GM18909 (cell line): Measurements from ENCODE around the gene APOM.

Experiments used
- ATAC-seq: cut with Tn5 transposase; IDR thresholded peaks from one replicate; pipeline ENCODE4 v1.9.1; 2021; ENCODE audit warnings: mild to moderate bottlenecking; ENCODE audit not compliant: unreplicated experiment, poor library complexity

APOM gene

DNA sequence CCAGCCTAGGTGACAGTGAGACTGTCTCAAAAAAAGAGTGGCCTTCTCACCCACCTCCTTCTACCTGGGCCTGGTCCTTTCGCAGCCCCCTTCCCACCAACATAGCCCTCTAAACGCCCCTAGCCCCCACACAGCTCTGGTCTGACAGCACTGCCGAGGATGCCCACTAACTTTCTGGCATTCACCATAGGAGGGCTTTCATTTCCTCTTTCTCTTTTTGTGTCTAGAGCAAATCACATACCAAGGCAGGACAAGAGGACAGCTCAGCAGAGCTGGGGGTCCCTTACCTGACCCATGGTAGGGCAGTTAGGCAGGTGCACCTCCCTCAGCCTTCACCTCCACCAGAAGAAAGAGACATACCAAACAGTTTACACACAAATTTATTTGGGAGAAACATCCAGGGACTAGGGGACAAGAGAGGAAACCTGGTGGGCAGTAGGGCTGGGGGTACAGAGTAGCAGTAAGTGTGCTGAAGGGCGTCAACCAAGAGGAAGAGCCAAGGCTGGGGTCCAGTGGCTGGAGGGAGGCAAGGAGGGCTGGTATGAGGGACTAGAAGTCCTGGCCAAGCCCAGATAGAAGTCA is 20.7 kb downstream of the APOM start:
- ATAC-seq = no peak

DNA sequence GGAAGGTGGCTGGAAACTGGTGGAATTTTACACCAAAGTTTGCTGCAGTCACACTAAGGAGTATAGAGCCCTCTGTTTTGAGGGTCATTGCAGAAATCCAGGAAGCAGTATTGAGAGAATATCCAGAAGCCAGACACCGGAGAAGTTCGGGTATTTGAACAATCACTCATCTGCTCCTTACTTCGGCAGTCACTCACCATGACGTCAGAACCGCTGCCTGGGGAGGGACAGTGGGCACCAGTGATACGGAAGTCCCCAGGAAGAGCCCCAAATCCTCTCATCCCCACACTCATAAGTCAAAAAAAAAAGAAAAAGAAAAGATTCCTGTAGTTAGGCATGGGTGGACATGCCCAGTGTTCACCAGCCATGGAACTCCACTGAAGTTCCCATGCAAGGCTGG is 21.2 kb downstream of the APOM start:
- ATAC-seq = no peak

DNA sequence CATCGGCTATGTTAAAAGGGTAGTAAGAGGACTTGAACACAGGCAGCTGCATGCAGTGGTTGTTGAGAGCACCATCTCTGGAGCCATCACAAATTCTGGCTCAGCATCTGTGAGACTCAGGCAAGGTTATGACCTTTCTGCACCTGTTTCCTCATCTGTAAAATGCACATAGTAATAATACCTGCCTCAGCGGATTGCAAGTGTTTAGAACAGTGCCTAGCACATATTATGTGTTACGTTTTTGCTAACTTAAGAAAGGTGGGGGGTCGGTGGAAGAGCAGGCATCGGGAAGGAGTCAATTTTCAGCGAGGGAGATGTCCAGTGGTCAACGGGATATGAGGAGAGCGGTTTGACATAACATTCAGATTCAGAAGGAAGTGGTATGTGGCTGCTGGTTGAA is 22.3 kb downstream of the APOM start:
- no peak for ATAC-seq

DNA sequence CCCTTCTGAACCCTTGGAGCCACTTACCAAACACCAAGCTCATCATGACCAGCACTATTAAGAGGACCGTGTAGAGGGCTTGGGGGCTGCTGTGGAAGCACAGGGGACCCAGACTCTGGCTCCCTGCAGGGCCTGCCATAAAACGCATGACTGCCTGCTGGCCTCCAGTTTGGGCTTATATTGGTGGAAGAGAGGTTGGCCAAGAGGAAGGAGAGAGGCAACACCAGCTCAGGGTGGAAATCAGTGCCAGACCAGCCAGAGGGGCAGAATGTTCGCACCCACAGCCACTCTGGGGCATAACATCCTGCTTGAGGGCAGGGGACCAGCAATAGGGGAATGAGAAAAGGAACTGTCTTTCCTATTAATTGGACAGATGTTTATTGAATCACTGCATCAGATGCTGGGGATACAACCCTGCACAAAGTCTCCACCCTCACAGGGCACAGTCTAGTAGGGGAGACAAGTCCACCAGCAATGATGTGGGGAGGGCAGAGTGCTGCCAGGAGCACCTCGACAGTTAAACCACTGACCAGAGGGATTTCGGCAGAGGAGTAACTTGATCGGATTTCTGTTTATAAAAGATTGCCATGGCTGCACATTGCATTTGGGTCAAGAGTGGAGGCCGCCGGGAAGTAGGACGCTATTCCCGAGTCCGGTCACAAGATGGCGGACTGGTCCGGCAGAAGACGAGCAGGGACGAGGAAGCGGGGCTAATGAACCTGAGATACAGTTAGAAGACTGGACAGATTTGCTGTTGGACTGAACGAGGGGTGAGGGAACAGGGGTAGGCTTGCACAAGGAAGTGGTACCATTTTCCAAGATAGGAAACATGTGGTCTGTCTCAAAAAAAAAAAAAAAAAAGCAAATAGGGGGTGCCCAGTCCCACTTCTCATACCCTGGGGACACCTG is 24.8 kb downstream of the APOM start, which contains the start of gene LY6G5C:
LY6G5C (minus strand) TSS at position 842 of the 909 bp plus-strand sequence; CDS start at position 148, 694 bp downstream.
- ATAC-seq = no peak

DNA sequence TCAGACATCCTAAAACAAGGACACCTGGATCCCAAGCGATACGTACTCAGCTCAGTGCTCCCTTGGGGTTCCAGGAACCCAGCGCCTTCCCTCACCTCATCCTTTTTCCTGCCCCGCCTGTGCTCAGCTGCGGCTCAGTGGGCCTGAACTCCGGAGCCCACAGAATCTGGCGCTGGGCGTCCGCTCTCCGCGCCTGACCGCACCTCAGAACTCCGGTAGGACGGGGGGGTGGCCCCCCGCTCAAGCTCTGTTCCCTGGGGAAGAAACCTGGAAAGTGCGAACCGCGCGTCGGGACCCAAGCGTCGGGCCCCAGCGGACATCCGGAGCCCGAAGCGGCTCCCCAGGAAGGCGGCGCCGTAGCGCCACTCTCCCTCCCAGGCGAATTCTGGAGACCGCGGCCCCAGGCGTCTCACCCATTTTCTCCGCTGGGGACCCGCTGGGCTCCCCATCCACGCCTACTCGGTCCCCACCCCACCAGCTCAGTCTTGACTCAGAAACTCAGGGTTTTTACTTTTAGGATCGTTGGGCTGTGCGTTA is 25.5 kb downstream of the APOM start:
- no peak for ATAC-seq

DNA sequence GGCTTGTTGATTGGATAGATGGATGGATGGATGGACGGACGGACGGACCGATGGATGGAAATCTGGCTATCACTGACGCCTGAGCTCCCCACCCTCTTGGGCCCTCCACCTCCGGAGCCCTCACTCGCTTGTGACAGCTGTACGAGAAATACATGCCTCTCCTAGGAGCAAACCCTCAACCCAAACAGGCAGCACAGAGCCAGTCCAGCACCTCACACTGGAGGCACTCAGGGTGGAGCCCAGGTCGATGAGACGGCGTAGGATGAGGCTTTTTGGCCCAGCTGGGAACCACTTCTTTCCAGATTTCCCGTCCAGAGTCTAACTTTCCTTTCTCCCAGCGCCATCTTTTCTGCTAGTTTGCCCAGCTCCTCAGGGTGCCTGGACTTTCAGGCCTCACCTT is 27.9 kb downstream of the APOM start:
- ATAC-seq = no peak

DNA sequence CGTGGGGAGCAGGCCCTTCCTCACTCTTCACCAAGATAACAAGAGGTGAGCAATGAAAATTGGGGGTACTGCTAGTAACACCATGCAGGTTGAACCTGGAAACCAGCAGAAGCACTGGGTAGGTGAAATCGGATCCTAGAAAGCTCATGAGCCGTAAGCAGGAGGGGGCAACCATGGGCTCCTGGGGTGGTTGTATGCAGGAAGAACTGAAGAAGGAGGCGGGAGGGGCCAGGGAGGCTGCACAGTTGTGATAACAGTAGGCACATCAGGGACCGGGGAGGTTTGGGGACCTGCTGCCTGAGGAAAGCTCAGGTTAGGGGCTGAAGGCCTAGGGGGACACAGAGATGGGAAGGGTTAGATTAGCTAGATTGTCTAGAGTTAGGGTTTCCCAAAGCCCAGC is 30.8 kb downstream of the APOM start:
- ATAC-seq = no peak

DNA sequence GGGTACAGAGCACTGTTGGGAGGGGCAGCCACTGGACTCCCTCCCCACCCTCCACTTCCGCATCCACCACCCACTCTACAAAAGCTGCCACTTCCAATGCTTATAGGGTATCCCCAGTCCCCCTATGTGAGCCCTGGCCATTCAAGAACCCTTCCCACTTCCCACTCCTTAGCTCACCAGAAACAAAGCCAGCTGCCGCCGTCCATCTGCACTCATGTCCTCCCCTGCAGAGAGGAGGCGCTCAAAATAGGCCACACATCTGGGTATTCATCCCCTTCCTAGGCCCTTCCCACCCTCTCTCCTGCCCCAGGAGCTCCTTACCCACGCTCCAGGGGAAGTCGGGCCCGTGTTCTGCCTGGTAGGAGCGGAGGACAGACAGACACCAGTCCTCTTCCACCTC is 31.6 kb downstream of the APOM start:
- ATAC-seq = no peak

DNA sequence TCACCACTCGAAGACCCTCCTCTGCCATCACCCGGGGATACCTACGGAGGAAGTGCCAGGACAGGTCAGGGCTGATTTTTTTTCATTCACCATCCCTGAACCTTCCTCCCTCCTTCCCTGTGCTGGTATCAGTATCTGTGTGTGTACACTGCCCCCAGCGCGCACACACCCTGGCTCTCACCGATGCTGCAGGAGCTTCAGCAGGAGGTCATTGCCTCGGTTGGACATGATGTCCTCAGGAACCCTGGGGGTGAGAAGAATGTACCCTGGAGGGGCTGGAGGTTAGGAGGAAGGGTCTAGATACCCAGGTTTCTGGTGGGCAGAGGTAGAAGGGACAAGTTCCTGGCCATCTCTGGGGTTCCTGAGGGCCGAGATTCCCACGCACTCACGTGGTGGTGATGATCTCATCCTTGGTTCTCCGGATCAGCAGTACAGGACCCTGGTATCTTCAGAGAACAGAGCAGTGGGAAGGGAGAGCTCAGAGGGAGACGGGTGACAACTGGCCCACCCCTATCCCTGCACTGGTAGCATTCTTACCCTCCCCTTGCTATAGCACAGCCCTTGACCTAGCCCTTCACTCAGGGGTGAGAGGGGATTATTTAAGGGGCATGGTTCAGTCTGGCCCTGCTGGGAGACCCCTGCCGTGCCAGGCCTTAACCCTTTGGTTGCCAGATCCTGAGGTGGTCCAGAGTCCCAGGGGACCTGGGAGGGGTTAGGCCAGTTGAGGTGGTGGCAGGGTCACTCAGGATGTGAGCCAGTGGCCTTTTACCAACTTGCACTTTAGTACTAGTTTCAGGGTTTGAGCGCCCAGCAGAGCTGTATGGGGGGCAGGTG is 32.4 kb downstream of the APOM start:
- ATAC-seq = no peak

DNA sequence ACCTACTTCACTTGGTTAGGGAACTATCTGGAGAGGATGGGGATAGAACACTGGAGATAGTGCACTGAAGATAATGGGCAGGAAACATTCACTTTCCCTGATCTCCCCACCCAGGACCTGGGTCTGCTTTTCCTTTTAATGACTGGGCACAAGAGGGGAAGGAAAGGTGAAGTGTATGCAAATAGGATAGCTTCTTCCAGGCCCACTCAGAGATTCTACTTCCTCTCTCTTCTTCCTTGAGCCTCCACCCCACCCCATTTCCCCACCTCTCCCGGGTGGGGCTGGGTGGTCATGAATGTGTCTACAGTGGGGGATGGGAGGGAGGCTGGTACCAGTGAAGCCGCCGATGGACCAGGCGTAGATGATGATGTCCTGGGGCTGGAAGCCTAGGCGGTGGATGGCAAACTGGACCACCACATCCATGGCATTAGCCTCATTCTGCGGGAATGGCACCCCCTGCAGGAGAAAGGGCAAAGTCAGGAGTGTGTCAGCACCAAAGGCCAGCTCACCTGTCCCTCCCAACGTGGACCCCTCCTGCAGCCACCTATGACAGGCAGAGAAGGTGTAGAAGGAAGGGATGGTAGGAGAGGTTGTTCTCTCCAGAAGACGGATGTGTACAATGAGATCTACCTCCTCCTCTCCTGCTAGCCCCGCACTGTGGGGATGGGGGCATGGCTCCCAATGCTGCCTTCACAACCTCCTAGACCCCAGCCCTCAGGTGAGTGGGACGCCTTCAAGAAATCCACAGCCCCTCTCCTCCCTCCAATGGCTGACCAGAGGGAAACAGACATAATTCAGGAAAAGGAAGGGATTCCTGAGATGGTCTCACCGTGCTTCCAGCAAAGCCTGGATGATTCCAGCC is 33.8 kb downstream of the APOM start:
- ATAC-seq = no peak

DNA sequence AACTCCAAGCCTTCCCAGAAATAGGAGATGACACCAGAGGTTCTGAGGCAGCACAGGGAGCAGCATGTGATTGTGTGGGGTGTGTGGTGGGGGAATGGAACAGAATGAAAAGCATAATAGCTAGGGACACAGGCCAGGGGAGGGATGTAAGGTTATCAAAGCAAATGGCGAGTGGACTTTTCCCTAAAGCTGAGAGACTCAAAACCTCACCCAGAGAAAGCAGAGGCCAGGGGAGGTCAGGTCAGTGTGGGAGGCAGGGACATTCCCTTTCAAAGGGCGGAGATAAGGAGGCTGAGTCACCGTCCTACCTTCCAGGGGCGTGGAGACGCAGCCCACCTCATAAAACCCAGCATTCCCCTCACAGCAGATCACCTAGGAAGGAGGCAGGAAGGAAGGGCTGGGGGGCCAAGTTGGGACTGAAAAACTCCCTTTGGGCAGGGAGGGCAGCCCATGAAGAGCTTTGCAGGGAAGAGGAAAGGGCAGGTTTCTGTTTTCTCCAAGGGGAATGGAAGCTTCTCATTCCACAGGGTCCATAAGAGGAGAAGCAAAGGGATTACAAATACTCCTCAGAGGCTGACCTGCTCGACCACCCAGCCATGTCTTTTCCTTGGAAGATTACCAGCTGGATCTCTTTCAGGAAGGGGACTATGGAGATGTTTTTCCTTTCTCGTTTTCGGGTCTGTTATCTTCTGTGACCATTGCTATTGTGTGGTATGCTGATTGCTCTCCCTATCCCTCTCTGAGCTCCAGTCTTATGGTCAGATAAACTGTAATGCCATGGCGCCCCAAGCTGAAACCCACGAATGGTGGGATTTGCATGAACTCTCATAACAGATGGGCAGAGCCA is 34.8 kb downstream of the APOM start:
- ATAC-seq = no peak

DNA sequence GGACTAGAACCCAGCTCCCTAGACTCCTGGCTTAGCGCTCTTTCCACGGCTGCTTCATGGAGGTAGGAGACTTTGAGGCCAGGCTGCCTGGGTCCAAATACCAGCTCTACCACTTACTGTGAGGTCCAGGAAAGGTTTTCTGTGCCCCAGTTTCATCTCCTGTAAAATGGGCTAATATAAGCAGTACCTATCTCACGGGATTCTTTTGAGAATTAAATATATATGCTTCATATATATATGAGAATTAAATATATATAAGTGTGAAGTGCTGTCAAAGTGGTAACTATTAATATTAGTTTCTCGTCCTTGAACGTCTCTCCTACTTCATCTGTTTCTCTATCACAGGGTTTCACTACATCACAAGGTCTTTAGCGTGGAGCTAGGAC is 35.4 kb downstream of the APOM start:
- no peak for ATAC-seq

DNA sequence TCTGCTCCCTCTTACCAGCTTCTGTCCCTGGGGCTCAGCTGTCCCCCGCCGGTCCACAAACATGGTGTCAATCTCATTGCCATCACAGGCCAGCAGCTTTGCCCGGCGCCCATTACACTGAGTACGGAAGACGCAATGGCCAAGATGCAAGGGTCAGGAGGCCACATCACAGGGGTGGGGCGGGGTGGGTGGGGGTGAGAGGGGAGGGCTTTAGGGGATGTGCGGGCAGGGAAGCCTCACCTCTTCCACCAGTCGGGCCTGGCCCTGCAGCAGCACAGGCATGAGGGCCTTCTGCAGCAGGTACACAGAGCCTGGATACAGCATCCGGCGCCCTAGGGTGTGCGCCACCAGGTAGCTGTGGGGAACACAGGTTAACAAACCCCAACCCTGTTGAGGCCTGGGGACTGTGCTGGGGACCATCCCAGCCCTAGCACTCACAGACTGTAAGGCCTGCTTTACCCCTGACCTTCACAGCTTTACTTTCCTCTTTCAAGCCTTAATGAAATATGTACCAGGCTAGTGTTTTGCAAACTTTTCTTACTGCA is 35.9 kb downstream of the APOM start:
- no peak for ATAC-seq

DNA sequence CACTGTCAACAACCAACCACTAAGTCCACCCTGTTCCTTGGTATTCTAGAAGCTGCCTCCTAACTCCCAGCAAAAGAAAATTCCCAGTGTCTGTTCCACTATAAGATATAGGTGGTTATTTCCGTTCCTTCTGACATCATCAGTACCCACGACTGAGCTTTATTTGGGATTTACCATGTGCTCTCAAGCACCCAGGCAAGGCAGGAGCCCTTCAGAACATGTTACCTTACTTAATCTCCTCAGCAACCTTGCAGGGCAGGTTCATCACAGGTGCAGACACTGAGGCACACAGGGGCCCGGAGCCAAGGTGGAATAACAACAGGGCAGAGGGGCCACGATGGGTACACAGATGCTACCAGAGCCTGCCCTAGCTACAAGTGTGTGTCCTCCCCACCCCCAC is 36.7 kb downstream of the APOM start:
- no peak for ATAC-seq

DNA sequence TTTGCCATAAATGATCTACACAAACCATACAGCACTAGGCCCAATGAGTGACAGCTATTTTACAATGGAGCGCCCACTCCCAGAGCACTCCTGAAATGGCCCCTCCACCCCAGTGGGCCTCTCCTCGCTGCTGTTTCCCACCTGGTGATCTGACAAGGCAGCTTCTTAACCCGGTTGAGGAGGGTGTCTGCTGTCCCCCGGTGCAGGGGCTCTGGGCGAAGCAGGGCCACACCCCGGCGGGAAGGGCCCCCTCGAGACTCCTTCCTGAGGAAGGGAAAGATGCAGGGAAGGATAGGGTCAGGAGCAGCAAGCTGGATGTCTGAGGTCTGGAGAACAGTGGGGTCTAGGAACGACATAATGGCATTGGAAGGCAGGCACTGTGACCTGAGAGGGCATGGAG is 37.2 kb downstream of the APOM start:
- no peak for ATAC-seq

DNA sequence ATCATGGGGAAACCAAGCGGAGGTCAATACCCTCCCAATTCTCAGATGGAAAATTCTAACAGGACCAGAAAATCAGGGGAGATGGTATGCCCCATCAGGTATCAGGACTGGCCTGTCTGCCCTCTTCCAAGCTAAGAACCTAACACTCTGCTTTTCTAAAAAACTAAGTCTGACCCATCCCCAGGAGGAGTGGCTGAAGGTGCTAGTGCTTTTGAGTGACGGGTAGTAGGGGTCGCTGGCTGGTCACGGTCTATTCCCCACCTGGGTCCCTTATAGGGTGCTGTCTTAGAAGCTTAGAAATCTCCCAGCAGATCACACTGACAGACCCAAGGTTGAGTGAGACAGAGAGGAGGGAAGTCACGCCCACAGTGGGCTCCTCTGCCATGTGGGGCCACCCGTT is 37.8 kb downstream of the APOM start:
- ATAC-seq = no peak

DNA sequence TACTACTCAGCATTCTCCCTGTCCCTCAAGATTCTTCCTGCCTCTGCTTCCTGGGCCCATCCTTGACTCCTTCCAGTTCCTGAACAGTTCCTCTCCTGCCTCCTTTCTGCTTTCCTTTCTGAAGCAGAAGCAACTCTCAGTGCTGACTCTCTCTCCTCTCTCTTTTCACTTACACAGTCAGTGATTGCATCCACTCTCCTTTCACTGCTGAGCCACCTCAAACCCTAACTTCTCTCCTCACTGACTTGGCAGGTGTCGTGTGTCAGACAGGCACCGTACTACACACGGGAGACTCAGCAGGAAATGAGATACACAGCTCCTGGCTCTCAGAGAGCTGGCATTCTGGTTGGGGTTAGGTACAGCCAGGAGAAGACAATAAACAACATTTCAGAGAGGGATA is 41.9 kb downstream of the APOM start:
- no peak for ATAC-seq

DNA sequence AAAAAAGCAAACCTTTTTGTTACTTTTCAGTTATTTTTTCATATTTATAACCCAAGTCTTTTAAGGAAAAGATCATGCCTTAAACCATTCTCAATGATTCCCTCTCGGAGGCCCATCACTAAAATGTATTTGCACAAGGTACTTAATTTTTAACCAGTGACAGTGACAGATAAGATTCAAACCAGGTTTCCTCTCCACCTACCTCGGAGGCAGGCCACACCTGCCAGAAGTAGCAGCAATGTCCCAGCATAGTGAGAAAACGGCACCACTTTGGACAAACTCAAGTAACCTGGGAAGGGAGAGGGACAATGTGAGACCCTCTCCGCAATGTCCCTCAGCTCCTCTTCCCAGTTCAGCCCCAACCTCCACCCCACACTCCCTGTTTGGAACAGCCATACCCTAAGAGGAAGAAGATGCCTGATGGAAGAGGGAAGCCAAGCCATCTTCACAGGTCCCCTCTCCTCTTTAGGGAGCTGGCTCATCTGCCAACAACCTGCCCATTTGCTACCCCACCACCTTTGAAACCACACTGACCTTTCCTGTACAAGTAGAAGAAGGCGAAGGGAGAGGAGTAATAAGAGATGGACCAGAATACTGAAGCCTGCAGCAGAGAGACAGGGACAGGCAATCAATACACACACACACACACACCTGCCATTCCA is 45.2 kb downstream of the APOM start:
- ATAC-seq = no peak
